CD4-positive, alpha-beta T cell treated with Interleukin-4 for 4 hours (primary cell): ENCODE results near the gene RIPK3.
A peak's percentile ranks its signal among the peaks of the same experiment; 100 is the strongest.

ENCODE experiments used
- DNase-seq: peaks from one replicate; pipeline ENCODE4 v3.0.0-alpha.2; 2020

The RIPK3 gene

DNA sequence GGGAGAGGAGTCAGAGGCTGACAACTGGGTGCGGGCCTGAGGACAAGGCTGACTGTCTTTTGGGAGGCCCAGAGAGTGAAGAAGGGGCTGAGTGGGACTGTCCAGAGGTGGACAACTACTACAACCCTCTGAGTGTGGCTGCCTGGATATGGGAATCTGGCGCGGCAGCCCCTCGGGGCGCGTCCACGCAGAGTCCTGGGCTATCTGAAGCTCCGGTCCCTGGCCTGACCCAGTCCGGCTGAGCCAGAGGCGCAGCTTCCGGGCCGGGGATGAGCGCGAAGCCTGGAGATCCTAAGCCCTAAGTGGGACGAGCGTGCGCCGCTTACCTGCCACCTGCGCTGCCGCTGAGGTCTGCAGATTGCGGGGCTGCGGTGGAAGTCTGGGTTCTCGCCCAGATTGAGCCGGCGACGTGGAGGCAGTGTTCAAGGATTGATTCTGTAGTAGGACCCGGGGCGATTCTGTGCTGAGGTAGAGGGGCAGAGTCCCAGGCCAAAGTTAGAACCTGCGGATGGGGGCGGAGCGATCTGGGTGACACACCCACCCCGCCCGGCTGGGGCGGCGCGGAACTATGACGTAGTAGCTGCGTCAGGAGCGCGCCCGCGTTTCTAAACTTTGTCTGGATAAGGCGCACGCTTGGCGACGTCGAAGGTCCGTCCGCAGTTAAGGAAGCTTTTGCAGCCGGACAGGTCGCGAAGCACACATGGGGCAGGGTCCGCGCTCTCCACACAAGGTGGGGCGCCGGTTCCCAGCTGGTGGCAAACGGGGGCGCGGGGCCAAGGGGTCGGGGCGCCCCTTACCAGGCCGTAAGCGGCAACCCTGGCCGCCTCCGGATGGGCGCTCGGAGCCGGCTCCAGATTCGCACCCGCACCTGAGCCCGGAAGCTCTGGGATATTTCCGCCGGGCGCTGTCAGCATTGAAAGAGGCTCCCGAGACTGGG lies 40.3 kb downstream of the RIPK3 start, which contains the start of the genes DHRS1 and NOP9:
Gene DHRS1 (minus strand): TSS at position 526 of the 937 bp plus-strand sequence. CDS start 674 bp downstream, outside the sequence.
Gene NOP9 (plus strand): TSS at position 596 of the 937 bp plus-strand sequence. CDS start 105 bp downstream, at position 701.
- peak; percentile 86 for DNase-seq

DNA sequence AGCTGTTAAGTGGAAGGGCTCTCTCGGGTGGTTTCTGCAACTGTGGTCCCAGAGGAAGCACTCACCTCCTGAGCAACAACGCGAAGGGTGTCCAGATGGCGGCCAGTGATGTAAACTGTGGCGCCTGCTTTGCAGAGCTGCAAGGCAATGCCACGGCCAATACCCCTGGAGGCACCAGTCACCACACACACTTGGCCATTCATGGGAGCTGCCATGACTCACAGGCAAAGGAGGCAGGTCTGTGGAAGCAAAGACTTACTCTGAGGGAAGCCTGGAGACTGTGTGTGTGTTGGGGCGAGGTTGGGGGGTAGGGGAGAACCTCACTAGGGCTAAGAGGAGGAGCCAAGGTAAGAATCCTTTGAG lies 40.9 kb downstream of the RIPK3 start:
- no peak for DNase-seq

DNA sequence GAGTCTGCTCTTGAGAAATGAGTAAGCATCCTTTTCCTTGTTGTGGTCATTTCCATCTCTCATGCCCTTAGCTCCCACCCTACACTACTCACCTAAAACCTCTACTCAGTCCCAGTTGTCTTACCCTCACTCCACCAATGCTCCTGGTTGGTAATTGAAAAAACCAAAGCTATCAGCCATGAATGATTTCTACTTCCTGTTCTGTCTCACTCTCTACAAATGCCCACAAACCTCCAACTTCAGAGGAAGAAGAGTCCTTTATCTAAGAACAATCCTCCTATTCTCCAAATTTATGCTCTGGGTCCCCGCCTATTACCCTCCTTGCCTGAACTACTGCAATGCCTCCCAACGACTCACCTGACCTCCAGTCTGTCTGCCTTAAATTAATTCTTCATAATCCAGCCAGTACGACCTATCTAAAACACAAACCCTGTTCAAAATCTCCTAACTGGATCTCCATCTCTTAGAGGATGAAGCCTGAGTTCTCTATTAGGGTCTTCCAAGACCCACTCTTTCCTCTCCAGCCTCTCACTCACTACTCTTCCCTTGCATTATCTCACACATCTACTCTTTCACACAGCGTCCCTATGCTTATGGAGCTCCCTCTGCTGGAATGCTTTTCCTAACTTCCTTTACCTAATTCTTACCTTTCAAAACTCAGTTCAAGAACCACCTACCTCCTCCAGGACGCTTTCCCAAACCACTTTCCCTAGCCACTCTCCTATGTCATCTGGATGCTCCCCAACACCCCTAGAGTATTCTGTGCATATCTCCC lies 42.4 kb downstream of the RIPK3 start:
- DNase-seq: no peak

DNA sequence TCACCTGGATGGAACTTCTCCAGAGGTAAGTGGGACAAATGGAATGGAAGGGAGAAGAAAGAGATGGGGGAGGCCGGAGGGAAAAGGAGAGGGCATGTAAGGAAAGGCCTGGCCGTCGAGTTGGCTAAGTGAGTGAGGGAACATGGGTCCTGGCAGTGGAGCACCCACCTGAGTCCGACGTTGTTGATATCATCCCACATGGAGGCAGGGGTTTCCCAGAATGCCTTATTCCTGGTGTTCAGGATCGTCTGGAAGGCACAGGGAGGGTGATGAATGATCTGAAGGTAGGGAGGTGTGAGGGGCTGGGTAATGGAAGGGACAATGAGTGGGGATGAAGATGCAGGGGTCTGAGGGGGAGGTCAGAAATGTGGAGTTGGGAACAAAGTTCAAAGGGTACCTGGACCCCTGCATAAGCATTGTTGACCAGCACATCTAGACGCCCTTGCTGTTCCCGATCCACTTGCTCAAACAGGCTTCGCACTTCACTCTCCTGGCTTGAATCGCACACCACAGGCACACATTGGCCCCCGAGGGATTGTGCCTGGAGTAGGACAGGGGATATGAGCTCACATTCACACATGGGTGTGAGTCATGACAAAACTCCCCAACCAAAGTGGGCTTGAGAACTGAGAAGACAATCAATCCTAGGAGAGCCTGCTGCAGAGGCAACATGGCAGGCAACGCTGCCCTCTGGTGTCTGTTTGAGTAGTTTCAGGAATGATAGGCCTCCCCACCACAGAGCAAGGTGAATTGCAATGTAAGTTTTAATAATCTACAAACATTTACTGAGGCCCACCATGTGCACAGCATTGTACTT lies 43.2 kb downstream of the RIPK3 start:
- peak; percentile 87 for DNase-seq

DNA sequence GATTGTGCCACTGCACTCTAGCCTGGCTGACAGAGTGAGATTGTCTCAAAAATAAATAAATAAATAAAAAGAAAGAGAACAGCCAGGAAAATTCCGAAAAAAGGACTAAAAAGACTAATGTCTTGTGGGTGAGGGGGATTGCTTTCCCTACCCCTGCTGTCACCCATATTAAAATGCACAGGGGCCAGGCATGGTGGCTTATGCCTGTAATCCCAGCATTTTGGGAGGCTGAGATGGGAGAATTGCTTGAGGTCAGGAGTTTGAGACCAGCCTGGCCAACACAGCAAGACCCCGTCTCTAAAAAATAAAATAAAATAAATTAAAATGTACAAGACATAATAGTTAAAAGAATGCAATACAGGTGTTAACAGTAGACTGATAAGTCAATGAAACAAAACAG lies 46.3 kb downstream of the RIPK3 start:
- DNase-seq: no peak

DNA sequence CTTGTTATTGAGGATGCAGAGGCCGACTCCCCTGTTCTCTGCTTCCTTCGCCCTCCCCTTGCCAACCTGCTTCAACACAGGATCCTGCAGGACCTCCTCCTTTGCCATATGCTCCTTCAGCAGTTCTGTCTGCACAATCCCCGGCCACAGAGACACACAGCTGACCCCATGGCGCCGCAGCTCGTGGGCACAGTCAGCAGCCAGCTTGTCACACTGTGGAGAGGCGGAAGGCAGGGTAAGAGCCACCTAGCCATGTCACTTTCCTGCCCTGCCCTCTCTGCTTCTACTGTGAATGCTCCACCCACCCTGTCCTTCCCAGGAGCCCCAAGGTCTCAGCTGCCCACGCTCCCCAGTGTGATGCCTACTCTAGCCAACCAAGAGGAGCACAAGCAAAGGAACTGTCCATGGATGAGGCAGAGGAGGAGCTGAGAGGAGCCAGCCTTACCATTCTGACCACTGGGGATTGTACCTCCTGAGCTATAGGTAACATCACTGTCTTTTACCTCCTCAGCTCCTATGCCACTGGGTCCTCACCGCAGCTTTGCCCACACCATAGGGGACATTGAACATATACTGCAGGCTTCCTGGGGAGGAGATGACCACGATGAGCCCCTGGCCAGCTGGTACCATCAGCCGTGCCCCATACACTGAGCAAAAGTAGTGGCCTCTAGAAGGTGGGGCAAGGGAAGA lies 47.5 kb downstream of the RIPK3 start:
- no peak for DNase-seq

DNA sequence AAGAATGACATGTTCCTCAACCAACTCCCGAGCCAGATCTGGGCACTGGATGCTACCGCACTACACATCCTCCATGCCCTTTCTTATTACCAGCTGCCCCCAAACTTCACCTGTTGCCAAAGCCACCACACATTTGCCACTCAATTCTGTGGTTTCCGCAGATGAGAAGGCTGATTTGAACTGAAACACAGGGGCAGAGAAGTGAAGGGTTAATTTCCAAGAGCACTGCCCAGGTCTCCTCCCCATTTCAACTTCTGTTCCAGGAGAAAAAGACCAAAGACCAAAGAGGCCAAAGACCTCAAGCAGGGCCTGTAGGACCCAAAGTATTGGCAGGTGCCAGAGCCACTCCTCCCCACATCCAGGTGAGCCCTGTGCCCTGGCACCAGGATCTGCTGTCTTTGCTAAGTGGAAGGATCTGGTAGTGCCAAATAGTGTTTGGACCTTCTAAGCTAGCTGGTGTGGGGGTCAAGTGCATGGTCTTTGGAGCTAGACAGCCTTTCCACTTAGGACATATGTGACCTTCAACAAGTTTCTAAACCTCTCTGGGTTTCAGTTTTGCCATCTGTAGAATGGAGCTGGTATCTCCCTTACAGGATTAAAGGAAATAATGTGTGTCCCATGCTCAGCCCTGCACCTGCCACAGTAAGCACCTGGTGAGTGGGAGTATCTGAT lies 48.2 kb downstream of the RIPK3 start:
- no peak for DNase-seq

DNA sequence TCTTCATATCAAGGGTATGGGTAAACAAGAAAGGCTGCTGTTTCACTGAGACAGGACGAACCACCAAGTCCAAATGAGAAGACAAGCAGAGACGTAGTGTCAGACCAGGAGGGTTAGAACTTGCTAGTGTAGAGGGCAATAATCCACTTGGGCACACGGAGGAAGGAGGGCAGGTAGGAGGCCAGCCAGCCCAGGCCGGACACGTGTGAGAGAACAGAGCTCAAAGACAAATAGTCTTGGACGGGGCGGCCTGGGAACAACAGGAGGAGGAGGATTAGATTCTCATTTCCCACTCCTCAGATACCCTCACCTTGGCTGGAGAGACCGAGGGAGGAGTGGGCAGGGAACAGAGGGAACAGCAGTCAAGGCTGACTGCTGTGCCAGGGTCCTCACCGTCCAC lies 49.0 kb downstream of the RIPK3 start:
- no peak for DNase-seq

DNA sequence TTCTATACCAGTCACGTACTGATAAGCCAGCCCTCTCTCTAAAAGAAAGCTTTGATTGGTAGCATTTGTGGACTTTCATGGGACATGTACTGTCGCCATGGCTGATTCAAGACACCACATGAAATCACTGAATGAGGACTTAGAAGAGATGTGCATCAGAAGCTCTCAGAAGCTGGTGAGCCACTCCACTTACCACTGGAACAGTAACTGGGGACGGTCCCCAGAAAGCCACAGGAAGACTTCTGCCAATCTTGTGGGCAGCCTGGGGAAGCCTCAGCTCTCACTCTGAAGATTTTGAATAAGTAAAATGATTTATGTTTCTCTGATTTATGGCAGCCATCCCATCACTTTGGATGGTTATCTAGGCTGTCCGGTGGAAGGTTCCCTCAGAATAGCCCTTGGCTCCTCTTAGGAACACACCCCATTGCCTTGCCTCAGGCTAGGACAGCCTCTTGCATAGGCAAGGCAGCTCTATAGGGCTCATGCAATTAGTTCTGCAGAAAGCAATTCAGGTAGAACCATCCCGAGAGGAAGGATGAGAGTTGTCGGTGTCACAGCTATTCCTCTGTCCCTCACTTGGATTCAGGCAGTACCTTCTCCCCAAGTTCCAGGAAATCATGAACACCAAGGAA lies 50.0 kb downstream of the RIPK3 start:
- DNase-seq: no peak

DNA sequence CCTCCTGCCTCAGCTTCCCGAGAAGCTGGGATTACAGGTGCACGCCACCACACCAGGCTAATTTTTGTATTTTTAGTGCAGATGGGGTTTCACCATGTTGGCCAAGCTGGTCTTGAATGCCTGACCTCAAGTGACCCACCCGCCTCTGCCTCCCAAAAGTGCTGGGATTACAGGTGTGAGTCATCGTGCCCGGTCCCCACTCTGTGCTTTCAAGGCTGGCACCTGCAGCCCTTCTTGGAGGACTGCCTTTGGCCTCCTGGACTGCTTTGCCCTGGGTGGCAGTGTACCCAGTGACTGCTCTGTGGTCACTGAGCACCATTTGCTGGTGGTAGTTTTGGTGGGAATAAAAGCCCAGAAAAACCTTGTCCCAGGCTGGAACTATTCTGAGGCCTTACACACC lies 52.8 kb downstream of the RIPK3 start:
- DNase-seq: no peak
